ENCODE results near the gene SPAG17. TPM values are rescaled to one million over a fixed set of nuclear protein-coding genes. Genes with fewer than 3 reads are reported as not detected.

SPAG17 gene
- total RNA-seq, 4 donors from 2014 or later: not detected

DNA sequence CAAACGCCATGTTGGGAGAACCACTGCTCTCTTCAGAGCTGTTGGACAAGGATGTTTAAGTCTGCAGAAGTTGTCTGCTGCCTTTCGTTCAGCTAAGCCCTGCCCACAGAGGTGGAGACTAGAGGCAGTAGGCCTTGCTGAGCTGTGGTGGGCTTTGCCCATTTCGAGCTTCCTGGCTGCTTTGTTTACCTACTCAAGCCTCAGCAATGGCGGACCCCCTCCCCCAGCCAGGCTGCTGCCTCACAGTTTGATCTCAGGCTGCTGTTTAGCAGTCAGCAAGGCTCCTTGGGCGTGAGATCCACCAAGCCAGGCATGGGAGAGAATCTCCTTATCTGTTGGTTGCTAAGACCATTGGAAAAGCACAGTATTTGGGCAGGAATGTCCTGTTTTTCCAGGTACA lies 180.7 kb downstream of the SPAG17 start:
- no peak overlapping the region for H3K4me3 ChIP-seq
- TF ChIP-seq, protein P1, sequence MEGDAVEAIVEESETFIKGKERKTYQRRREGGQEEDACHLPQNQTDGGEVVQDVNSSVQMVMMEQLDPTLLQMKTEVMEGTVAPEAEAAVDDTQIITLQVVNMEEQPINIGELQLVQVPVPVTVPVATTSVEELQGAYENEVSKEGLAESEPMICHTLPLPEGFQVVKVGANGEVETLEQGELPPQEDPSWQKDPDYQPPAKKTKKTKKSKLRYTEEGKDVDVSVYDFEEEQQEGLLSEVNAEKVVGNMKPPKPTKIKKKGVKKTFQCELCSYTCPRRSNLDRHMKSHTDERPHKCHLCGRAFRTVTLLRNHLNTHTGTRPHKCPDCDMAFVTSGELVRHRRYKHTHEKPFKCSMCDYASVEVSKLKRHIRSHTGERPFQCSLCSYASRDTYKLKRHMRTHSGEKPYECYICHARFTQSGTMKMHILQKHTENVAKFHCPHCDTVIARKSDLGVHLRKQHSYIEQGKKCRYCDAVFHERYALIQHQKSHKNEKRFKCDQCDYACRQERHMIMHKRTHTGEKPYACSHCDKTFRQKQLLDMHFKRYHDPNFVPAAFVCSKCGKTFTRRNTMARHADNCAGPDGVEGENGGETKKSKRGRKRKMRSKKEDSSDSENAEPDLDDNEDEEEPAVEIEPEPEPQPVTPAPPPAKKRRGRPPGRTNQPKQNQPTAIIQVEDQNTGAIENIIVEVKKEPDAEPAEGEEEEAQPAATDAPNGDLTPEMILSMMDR (IDR thresholded peaks at IDR 0.05): no peak
- no peak for TF ChIP-seq POLR2A (IDR thresholded peaks at IDR 0.05)
- H3K27ac ChIP-seq: no peak overlapping the region
- no peaks in the 10 kb centered on the region for H3K4me1 ChIP-seq
- no peak for DNase-seq
- H3K9me3 ChIP-seq: no peaks in the 10 kb centered on the region
- H3K27me3 ChIP-seq: no peaks in the 10 kb centered on the region
- H3K36me3 ChIP-seq: no peaks in the 10 kb centered on the region

DNA sequence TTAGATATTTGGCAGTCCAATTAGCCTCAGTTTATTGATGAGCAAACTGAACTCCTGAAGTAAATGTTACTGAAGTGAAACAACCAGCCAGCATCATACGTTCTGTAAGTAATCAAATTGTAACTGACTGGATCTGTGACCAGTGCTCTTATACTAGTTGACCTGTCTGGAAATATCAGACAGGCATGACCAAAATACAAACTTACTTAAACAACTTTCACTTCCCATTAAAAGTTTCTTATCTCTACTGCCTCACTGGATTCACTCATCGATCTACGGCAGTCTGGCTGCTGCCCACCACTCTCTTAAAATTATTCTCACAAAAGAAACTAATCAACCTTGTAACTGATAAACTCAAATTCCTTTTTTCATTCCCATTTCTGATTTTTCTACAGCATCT lies 199.1 kb downstream of the SPAG17 start:
- Histone ChIP-seq H3K27me3 (no peaks in the 10 kb centered on the region), H3K4me1 (no peaks in the 10 kb centered on the region), H3K4me3 (no peak overlapping the region), H3K27ac (no peak overlapping the region), H3K36me3 (no peaks in the 10 kb centered on the region), H3K9me3 (no peaks in the 10 kb centered on the region)
- no peak for DNase-seq
- TF ChIP-seq, protein P1 (IDR thresholded peaks at IDR 0.05): no peak
- no peak for TF ChIP-seq POLR2A (IDR thresholded peaks at IDR 0.05)

DNA sequence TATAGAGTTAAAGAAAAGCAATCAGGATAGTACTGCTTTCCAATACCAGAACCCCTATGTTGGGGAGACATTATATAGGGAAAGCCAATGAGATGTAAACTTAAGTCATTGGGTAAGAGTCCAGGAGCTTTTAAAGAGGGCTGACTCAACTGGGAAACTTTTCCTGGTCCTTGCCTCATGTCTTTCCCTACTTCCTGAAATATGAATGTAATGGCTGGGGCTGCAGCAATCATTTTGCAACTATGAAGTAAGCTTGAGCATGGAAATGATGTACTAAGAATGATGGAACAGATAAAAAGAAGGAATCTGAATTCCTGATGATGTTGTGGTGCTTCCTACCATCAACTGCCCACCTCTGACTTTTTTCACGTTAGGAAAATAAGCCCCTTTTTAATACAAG lies 199.8 kb downstream of the SPAG17 start:
- no peak for TF ChIP-seq POLR2A (IDR thresholded peaks at IDR 0.05)
- TF ChIP-seq, protein P1 (IDR thresholded peaks at IDR 0.05): no peak
- Histone ChIP-seq H3K4me1 (no peaks in the 10 kb centered on the region), H3K36me3 (no peaks in the 10 kb centered on the region), H3K27me3 (no peaks in the 10 kb centered on the region), H3K27ac (no peak overlapping the region), H3K4me3 (no peak overlapping the region), H3K9me3 (no peaks in the 10 kb centered on the region)
- DNase-seq: no peak

DNA sequence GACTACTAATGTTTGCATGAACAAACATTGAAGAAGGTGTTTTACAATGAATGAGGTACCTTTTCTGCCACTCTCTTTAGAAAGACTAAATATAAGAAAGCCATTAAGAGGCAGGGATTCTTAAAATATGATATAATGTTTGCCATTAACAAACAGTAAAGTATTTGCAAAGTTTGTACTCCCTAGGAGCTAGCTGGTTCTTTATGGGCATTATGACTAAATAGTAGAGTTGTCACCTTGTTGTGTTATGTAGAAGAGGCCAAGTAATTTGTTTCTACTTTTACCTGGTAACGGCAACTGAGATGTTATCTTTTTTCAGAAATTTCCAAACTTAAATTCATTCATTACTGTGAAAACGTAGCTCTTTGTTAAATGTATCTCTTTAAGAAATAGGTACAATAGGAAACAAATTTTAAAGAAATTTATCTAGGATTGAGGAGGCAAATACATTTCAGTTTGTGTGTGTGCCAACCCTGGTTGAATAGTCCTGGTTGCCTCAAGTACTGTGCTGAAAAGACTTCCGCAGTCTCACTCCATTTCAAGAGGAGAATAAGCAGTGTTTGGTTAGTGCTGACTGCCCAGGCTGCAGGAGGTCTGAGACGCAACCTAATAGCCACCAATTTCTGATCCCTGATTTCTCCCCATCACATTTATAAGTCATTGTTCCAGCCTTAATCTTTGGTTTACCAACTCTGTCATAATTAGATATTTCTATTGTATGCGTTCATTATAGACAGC lies 203.4 kb downstream of the SPAG17 start:
- TF ChIP-seq, protein P1 (IDR thresholded peaks at IDR 0.05): no peak
- no peak for TF ChIP-seq POLR2A (IDR thresholded peaks at IDR 0.05)
- H3K4me1 ChIP-seq: no peaks in the 10 kb centered on the region
- H3K27me3 ChIP-seq: no peaks in the 10 kb centered on the region
- no peak for DNase-seq
- H3K27ac ChIP-seq: no peak overlapping the region
- no peaks in the 10 kb centered on the region for H3K36me3 ChIP-seq
- no peaks in the 10 kb centered on the region for H3K9me3 ChIP-seq
- no peak overlapping the region for H3K4me3 ChIP-seq

DNA sequence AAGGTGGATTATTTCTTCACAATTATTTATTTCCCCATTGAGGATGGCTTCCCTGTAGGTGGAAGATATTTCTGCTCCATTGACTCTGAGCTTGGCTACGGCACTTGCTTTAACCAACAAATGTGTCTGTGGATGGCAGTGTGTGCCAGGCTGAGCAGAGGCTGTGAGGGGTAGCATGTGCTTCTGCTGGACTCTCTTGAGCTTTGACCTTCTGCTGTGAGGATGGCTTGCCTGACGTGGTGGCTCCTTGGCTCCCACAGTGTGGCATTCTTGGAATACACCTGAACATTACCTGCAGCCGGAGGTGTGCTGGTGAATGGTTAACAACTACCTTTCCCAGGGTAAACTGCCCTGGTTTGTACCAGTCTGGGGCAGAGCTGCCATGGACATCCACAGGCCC lies 208.6 kb downstream of the SPAG17 start:
- TF ChIP-seq, protein P1 (IDR thresholded peaks at IDR 0.05): no peak
- no peak for TF ChIP-seq POLR2A (IDR thresholded peaks at IDR 0.05)
- Histone ChIP-seq H3K4me1 (no peaks in the 10 kb centered on the region), H3K4me3 (no peak overlapping the region), H3K9me3 (no peaks in the 10 kb centered on the region), H3K36me3 (no peaks in the 10 kb centered on the region), H3K27ac (no peak overlapping the region), H3K27me3 (no peaks in the 10 kb centered on the region)
- DNase-seq: no peak

Measured in Peyer's patch (tissue), 4 donors.